Keratinocyte (primary cell): Measurements from ENCODE around the gene NPHS1. TPM values are rescaled to one million over a fixed set of nuclear protein-coding genes. Genes with fewer than 3 reads are reported as not detected.

Experiments
- DNase-seq: peaks from one replicate; pipeline ENCODE4 v3.0.0-alpha.2; 2011; ENCODE audit warnings: low read depth, missing footprints, low spot score
- FAIRE-seq: peaks from 2 replicates; lab custom pipeline; 2011; peaks lifted over from hg19 to GRCh38; lab: Jason Lieb, UNC
- H2AFZ ChIP-seq: 2 replicates; pipeline ENCODE4 v1.6.0; 2012; ENCODE audit warnings: low read length, control low read depth, inconsistent platforms; ENCODE audit not compliant: control insufficient read depth
- H3K27ac ChIP-seq: 2 replicates; pipeline ENCODE4 v1.5.1; 2011; ENCODE audit warnings: low read length; ENCODE audit not compliant: control insufficient read depth, insufficient read depth
- H3K27me3 ChIP-seq: 3 replicates; pipeline ENCODE4 v1.6.0; 2011; ENCODE audit warnings: low read length; ENCODE audit not compliant: control insufficient read depth, insufficient read depth; ENCODE audit errors: extremely low read depth
- H3K36me3 ChIP-seq, 2 experiments: 2 replicates in 1 of 2; 3 replicates in 1 of 2; pipeline ENCODE4 v1.5.1; 2011; ENCODE audit warnings: low read length in 2 of 2, mild to moderate bottlenecking in 1 of 2; ENCODE audit not compliant: control insufficient read depth in 2 of 2, insufficient read depth in 2 of 2; ENCODE audit errors: extremely low read depth in 1 of 2
- H3K4me1 ChIP-seq: 3 replicates; pipeline ENCODE4 v1.5.1; 2011; ENCODE audit warnings: low read length; ENCODE audit not compliant: control insufficient read depth, insufficient read depth; ENCODE audit errors: extremely low read depth
- H3K4me2 ChIP-seq: 3 replicates; pipeline ENCODE4 v1.6.0; 2011; ENCODE audit warnings: low read depth, low read length; ENCODE audit not compliant: control insufficient read depth, insufficient read depth; ENCODE audit errors: extremely low read depth
- H3K4me3 ChIP-seq, 3 experiments: fragments of 200-600 bp in 1 of 3; sonication (generic) in 1 of 3; 2 replicates in 2 of 3; 3 replicates in 1 of 3; pipeline ENCODE4 v1.5.1; 2011 to 2016; ENCODE audit warnings: low read length in 3 of 3, mild to moderate bottlenecking in 3 of 3, control low read depth in 2 of 3, inconsistent platforms in 1 of 3, low read depth in 1 of 3, mixed read lengths in 1 of 3, mixed run types in 1 of 3, moderate library complexity in 1 of 3; ENCODE audit not compliant: control insufficient read depth in 2 of 3, insufficient read depth in 2 of 3; ENCODE audit errors: extremely low read depth in 1 of 3
- H3K79me2 ChIP-seq: 2 replicates; pipeline ENCODE4 v1.6.0; 2012; ENCODE audit warnings: low read length; ENCODE audit not compliant: control insufficient read depth, insufficient read depth
- H3K9ac ChIP-seq: 3 replicates; pipeline ENCODE4 v1.6.0; 2011; ENCODE audit warnings: low read length; ENCODE audit not compliant: control insufficient read depth, insufficient read depth; ENCODE audit errors: extremely low read depth
- H3K9me1 ChIP-seq: 3 replicates; pipeline ENCODE4 v1.6.0; 2011; ENCODE audit warnings: low read length; ENCODE audit not compliant: control insufficient read depth, insufficient read depth; ENCODE audit errors: extremely low read depth
- H3K9me3 ChIP-seq: 2 replicates; pipeline ENCODE4 v1.5.1; 2012; ENCODE audit warnings: low read depth, low read length; ENCODE audit not compliant: control insufficient read depth
- H4K20me1 ChIP-seq: 3 replicates; pipeline ENCODE4 v1.6.0; 2011; ENCODE audit warnings: low read length; ENCODE audit not compliant: control insufficient read depth, insufficient read depth; ENCODE audit errors: extremely low read depth
- EZH2 ChIP-seq: IDR thresholded peaks from one replicate; pipeline ENCODE4 v1.6.1; 2012; ENCODE audit warnings: inconsistent platforms, mild to moderate bottlenecking, low read length, moderate library complexity
- dilution Hi-C: fragments of 300-500 bp; cut with MboI; formaldehyde crosslinking; loops from one replicate; pipeline ENCODE4 v1.7.0; 2020; ENCODE audit warnings: low sequenced_read_pairs; ENCODE audit not compliant: extremely low pct_ligation_motif_present
- polyA plus RNA-seq, 5 experiments: library from polyadenylated mRNA; depleted of rRNA in 3 of 5; stranded (reverse) in 3 of 5; stranded (forward) in 1 of 5; unstranded in 1 of 5; fragments of >200 nt; gene quantifications; 1 replicate in 1 of 5; 2 replicates in 3 of 5; 3 replicates in 1 of 5; pipeline versions ENCODE4 v1.2.1 to v1.2.3, GENCODE V29; 2011 to 2012; ENCODE audit warnings: missing spikeins in 2 of 5, low read depth in 1 of 5, low replicate concordance in 1 of 5
- TF ChIP-seq, protein P1 (sequence below), 3 experiments: IDR thresholded peaks in 1 of 3; conservative IDR thresholded peaks in 1 of 3; optimal IDR thresholded peaks in 1 of 3; 2 replicates in 2 of 3; 3 replicates in 1 of 3; pipeline versions ENCODE3 to v1.5.1; 2011; ENCODE audit warnings: low read length in 3 of 3, mild to moderate bottlenecking in 3 of 3, moderate library complexity in 2 of 3, control low read depth in 1 of 3, inconsistent platforms in 1 of 3; ENCODE audit not compliant: insufficient read depth in 2 of 3; ENCODE audit errors: extremely low read depth in 1 of 3

NPHS1 gene
- polyA plus RNA-seq, 1 donor (not counting 4 experiments of a cell fraction or from before 2014, with no cell fraction given): not detected

DNA sequence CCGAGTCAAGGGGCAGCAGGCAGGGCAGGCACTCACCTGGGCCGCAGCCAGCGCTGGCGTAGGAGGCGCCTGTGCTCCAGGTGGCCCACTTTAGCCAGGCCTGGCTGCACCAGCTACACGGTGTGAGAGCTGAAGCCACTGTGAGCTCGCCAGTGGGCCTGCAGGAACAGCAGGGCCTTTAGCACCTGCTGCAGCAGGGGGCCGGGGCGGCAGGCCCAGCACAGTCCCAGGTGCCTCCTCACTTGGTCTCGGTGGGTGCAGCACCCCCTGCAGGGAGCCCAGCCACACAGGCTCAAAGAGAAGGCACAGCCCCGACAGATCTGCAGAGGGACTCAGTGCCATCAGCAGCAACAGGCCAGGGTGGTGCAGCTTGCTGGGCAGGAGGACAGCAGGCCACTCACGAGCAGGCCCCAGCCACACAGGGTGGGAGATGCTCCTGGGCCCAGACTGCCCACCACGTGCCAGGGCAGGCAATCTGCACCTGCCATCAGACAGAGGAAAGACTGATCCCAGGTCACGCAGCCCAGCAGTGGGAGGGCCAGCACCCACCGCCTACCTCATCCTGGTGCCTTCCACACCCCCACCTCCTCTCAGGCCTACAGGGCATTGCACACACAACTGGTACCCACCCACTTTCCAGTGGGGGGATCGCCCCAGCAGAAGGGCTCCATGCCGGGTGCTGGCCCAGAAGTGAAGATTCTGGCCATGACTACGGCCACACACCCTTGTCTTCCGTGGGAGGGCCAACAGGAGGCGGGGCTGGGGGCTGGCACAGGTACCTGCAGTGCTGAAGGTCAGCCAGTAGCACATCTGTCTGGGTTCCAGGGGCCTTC lies 61.1 kb downstream of the NPHS1 start:
- Histone ChIP-seq H3K4me1 (no peaks in the 10 kb centered on the region), H3K9me1 (no peaks in the 10 kb centered on the region), H3K27ac (no peak overlapping the region), H3K36me3 (no peaks in the 10 kb centered on the region), H3K4me2 (no peak overlapping the region), H3K9ac (no peak overlapping the region), H3K79me2 (no peaks in the 10 kb centered on the region), H3K27me3 (no peaks in the 10 kb centered on the region), H2AFZ (no peak overlapping the region), H3K4me3 (no peak overlapping the region), H3K9me3 (no peaks in the 10 kb centered on the region), H4K20me1 (peaks cover 2% of the 10 kb centered on the region)
- DNase-seq (no peak), FAIRE-seq (no peak)
- no peak for TF ChIP-seq EZH2
- TF ChIP-seq, protein P1, sequence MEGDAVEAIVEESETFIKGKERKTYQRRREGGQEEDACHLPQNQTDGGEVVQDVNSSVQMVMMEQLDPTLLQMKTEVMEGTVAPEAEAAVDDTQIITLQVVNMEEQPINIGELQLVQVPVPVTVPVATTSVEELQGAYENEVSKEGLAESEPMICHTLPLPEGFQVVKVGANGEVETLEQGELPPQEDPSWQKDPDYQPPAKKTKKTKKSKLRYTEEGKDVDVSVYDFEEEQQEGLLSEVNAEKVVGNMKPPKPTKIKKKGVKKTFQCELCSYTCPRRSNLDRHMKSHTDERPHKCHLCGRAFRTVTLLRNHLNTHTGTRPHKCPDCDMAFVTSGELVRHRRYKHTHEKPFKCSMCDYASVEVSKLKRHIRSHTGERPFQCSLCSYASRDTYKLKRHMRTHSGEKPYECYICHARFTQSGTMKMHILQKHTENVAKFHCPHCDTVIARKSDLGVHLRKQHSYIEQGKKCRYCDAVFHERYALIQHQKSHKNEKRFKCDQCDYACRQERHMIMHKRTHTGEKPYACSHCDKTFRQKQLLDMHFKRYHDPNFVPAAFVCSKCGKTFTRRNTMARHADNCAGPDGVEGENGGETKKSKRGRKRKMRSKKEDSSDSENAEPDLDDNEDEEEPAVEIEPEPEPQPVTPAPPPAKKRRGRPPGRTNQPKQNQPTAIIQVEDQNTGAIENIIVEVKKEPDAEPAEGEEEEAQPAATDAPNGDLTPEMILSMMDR (optimal IDR thresholded peaks at IDR 0.05 in 1 of 3, IDR thresholded peaks at IDR 0.05 in 1 of 3, conservative IDR thresholded peaks at IDR 0.05 in 1 of 3; ENCODE audit: extremely low read depth in 1 of 3, insufficient read depth in 2 of 3, low read length in 3 of 3): peak in 1 of 3 experiments; percentile 6
- dilution Hi-C loops: no loop called here

DNA sequence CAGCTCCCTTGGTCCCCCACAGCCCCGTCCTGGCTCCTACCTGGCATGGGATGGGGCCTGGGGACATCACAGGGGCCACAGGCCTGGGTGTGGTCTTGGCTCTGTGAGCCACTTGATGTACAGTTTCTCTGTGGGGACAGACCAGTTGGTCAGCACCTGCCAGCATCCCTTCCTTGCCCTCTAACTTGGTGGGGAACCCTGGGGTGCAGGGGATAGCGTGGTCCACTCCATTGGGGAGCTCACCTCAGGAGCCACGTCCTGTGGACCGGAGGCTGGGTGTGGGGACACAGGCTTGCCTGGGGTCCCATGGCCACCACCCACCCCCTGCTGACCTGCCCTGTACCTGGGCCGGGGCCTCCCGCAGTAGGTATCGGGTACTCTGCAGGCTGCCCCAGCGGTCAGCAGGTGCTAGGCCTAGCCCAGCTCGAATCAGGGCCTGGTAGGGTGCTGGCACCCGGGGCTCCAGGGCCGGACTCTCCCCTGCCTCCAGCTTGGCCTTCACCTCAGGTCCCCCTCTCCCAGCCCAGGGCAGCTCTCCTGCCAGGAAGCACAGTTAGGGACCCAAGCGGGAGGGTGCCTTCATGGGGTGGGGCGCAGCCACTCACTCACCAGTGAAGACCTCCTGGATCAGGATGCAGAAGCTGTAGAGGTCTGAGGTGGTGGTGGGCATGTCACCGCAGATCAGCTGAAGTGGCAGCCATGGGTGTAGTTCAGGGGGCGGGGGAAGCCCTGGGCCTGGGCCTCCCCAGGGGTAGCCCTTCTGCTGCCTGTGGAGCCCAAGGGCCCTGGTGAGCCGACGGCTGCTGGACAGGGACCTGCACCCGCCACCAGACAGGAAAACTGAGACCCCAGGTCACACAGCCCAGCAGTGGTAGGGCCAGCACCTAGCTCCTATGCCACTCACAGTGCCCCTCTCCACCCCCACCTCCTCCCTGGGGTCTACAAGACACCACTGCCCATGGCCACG lies 62.0 kb downstream of the NPHS1 start:
- no peak for TF ChIP-seq EZH2
- TF ChIP-seq, protein P1 (optimal IDR thresholded peaks at IDR 0.05 in 1 of 3, IDR thresholded peaks at IDR 0.05 in 1 of 3, conservative IDR thresholded peaks at IDR 0.05 in 1 of 3; ENCODE audit: extremely low read depth in 1 of 3, insufficient read depth in 2 of 3, low read length in 3 of 3): no peak
- Histone ChIP-seq H3K9me3 (no peaks in the 10 kb centered on the region), H3K4me3 (no peak overlapping the region), H3K4me2 (no peak overlapping the region), H3K79me2 (no peaks in the 10 kb centered on the region), H3K9ac (no peak overlapping the region), H2AFZ (no peak overlapping the region), H3K36me3 (no peaks in the 10 kb centered on the region), H3K9me1 (no peaks in the 10 kb centered on the region), H3K27me3 (no peaks in the 10 kb centered on the region), H3K4me1 (no peaks in the 10 kb centered on the region), H3K27ac (no peak overlapping the region), H4K20me1 (peaks cover 2% of the 10 kb centered on the region)
- dilution Hi-C loops: no loop called here
- DNase-seq (no peak), FAIRE-seq (no peak)
